Left lobe of liver (tissue), 2 donors: ENCODE measurements around the gene TMEM132A. TPM values are rescaled to one million over a fixed set of nuclear protein-coding genes. Genes with fewer than 3 reads are reported as not detected.
A peak's percentile ranks its signal among the peaks of the same experiment; 100 is the strongest.

ENCODE experiments used
- ATAC-seq: fragments of 200-7000 bp; cut with Tn5 transposase; one replicate; pipeline ENCODE4 v1.9.1; 2020; ENCODE audit warnings: mild to moderate bottlenecking, moderate library complexity
- DNase-seq: peaks from one replicate; pipeline ENCODE4 v3.0.0-alpha.2; 2020; ENCODE audit warnings: low spot score
- total RNA-seq: library from RNA; stranded (reverse); gene quantifications from one replicate; pipeline ENCODE4 v1.2.1, GENCODE V29; 2021
- donor health status: DM: no; HTN: no; CAD: no; lungs with moderate emphysema.
- donor health status: DM: no; HTN: yes; CAD: no.

TMEM132A gene
- total RNA-seq, 1 donor from 2014 or later = 2.1 TPM

- no peak for ATAC-seq
- no peak for DNase-seq
Observed at GRCh38 chr11:60936467-60937143, 12.3 kb downstream of the TMEM132A start.

DNA sequence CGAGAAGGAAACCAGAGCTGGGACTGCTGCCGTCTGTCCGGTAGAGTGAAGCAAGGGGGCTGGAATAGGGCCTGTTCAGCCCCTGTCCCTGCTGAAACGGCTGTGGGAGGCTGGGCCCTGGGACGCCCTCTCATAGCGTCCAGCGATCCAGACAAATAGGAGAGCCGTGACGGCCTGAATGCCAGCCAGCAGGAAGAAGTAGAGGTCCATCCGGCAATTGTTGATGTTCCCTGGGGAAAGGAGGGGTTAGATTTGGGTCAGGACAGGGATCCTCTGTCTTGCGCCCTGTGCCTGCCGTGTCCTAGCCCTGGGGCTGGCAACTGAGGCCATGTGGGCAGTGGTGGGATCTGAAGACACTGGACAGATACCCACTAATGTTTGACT, 12.9 kb downstream of the TMEM132A start:
- ATAC-seq = peak; percentile 51
- no peak for DNase-seq

GRCh38 chr11:60937811-60938210, 13.6 kb downstream of the TMEM132A start:
- DNase-seq (no peak), ATAC-seq (no peak)

DNA sequence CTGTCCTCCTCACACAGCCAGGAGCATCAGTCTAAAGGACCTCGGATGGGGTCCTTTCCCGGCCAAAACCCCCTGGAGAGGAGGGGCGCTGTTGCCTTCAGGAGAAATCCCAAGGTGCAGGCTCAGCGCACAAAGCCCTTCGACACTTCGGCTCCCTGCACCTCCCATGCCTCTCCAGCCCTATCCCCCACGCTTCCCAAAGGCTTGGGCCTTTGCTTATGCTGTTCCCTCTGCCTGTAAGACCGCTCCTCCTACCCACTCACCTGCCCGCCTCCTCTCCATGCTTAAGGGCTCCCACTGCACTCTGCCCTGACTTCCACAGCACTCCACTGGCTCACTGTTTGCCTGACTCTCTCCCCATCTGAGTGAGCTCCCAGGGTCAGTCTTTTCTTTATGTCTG, 14.2 kb downstream of the TMEM132A start:
- DNase-seq (no peak), ATAC-seq (no peak)

- ATAC-seq (no peak), DNase-seq (no peak)
Observed at GRCh38 chr11:60939301-60939700, 15.0 kb downstream of the TMEM132A start.

DNA sequence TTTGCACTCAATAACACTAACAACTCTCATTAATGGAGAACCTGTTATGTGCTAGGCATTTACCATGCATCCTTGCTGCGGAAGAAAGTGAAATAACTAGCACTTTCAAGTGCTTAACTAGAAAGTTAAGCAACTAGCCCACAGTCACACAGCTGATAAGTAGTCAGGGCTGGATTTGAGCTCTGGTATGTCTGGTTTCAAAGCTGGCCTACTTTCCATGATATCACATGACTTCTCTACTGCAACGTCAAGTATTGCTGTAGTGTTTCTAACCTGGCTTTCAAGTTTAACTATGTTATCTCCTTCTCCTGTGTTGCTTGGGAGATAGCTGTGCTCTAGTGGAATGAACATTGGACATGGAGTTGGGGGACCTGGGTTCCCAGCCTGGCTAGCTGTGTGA, 15.6 kb downstream of the TMEM132A start:
- DNase-seq (no peak), ATAC-seq (no peak)

DNA sequence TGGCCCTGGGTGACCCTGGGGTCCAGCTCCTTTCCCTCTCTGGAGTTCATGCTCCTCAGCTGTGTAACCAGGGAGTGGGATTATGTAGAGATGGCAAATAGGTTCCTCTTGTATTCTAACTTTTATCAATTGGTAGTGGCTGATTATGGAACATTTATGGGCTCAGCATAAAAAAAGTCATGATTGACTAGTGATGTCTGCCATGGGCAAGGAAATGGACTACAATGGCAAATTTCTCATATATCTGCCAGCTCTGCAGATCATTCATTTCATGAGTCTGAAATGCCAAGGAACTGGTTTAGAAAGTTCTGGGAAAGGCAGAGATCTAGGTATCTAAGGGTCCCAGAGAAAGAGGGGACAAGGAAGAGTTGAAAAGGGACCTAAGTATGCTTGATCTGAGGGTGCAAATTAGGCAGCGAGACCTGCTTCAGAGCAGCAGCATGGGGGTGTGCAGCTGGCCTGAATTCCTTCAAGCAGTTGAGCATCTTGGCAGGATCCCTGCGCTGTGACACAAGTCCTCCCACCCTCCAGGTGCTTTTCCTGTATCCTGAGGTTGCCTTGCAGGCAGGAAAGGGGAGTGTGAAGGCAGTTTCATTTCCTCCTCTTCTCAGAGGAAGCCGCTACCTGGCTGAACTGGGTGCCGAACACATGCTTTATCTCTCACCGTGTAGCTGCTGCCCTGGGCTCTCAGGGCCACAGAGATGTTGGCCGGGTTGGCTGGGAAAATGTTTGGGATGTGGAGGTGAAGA, 17.3 kb downstream of the TMEM132A start:
- ATAC-seq (no peak), DNase-seq (no peak)

DNA sequence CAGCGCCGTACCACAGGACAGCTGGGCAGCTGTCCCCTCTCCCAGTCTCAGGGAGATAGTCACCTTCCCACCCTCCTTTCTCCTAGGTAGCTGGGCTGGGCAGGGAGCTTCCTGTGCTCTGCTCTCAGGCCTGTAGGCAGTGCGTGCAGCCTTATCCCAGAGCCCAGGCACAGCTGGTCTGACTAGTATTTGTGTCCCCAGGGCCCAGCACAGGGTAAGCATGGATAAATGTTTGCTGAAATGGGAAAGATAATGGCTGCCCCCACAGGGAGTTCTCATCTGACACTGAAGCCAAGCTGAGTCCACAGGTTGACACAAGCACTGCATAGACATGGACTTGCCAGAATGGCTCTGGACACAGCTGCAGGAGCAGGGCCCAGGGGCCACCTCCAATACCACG, 18.0 kb downstream of the TMEM132A start:
- DNase-seq (no peak), ATAC-seq (no peak)

DNA sequence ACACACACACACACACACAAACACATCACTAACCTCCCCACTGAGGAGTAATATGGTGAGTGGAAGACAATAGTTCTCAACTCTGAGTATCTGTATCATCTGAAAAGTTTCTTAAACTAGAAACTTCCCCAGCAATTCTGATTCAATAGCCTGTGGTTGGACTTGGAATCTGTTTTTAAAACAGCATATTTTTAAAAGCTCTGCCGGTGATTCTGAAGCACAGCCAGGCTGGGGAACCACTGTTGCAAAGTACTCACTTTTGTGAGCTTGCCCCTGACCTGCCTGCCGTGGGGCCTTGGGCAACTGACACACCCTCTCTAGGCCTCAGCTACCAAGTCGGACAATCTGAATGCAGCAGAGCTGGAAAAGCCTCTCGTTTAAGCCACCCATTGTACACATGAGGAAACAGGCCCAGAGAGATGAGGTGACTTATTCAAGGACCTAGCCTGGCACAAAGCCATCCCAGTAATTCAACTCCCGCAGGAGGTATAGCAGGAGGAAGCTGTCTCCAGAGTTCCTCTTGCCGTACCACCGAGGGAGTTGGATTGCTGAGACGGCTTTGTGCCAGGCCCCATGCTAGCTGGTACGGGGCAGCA, 18.8 kb downstream of the TMEM132A start:
- ATAC-seq (no peak), DNase-seq (no peak)

DNA sequence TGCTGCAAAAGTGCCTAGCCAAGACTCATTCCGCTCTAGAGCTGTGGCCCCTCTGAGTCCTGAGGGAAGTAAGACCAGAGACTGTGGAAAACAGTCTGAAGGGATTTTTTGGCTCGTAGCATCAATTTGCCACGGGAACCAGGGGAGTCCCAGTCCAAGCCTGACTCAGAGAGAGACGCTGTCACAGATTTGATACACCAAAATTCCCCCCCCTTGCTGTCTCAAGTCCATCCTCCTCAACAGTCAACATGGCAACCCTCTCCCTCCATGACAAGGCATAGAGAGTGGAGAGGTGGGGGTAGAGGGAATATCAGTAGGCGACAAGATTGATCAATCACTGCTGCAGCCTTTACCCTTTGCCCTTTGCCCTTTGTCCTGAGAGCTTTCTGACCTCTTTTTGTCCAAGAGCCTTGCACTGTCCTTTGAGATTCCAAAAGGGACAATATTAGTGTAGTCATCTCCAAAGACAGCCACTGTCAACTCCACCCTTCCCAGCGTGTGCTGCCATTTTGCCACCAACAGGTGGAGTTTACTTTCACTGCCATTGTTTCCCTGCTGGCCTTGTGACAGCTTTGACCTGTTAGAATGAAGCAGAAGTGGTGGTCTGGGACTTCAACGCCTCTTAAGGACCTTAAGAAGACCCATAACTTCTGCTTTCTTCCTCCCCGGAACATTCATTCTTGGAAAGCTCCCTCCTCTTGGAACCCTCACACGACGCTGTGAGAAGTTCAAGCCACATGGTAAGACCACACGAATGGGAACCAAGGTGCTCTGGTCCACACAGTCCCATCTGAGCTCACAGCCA, 20.4 kb downstream of the TMEM132A start:
- DNase-seq = no peak
- ATAC-seq = no peak

DNA sequence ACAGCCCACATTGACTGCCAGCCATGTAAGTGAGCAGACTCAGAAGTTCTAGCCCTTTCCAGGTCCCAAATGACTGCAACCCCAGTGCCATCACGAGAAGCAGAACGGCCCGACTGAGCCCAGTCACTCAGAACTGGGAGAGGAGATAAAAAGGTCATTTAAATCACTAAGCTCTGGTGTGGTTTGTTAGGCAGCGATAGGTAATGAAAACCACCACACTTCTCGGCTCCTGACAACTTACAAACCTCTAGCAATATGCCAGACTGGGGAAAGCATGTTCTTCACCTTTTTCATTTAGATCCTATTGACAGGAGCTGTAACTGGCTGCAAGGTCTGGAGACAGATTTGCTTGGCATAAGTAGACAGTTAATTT, 21.0 kb downstream of the TMEM132A start:
- no peak for ATAC-seq
- no peak for DNase-seq

GRCh38 chr11:60946601-60947264, 22.5 kb downstream of the TMEM132A start:
- ATAC-seq (no peak), DNase-seq (no peak)

GRCh38 chr11:60947700-60948099, 23.4 kb downstream of the TMEM132A start:
- no peak for DNase-seq
- ATAC-seq = no peak

- DNase-seq (no peak), ATAC-seq (no peak)
Observed at GRCh38 chr11:60948250-60948649, 24.0 kb downstream of the TMEM132A start.

GRCh38 chr11:60950024-60950423, 25.8 kb downstream of the TMEM132A start:
- ATAC-seq (no peak), DNase-seq (no peak)

DNA sequence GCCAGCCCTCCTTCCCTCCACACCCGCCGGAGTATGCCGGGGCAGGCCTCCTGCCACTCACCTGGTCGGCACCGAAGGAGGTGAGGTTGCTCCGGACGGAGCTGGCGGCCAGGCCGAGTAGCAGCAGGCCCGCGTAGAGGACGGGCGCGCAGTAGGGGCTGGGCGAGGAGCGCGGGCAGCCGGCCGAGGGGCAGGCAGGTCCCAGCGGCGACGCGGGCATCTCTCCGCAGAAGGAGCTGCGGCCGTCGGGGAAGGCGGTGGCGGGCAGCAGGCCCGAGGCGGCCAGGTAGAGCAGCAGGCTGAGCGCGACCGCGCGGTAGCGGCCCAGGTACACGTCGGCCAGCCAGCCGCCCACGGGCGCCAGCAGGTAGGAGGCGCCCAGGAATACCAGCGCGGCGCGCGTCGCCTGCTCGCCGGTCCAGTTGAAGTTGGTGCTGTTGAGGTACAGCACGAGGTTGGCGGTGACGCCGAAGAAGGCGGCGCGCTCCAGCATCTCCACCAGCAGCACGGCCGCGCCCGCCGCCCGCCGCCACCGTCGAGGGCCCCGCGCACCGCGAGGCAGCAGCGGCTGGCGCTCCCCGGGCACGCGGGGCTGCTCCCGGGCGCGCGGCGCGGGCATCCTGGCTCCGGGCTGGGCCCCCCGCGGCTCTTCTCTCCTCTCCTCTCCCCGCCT, 26.8 kb downstream of the TMEM132A start:
- peak; percentile 62 for ATAC-seq
- DNase-seq = no peak

DNA sequence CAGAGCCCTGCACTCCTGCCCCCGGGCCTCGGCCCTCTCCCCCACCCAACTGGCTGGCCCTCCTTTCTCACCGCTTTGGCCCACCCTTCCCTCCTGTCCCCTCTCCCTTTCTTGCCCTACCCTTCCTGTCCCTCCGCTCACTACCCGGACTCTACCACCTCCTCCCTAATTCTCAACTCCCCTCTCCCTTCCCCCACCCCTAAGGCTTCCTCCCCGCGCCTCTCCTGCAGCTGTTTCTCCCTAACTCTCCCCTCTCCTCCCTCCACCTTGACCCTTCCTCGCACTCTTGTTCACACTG, 27.3 kb downstream of the TMEM132A start:
- DNase-seq (no peak), ATAC-seq (peak; percentile 25)

GRCh38 chr11:60951904-60952741, 27.9 kb downstream of the TMEM132A start, which contains the start of gene SLC15A3:
SLC15A3 (minus strand) TSS chr11:60952176; CDS start chr11:60951551, 625 bp downstream.
- DNase-seq (peak; percentile 65), ATAC-seq (peak; percentile 71)

GRCh38 chr11:60952742-60953170, 28.5 kb downstream of the TMEM132A start:
- no peak for ATAC-seq
- no peak for DNase-seq
